ENCODE results near the gene GNG7.
"Not testable (repeated sequence)": the region's sequence is repeated elsewhere in the genome, so short reads cannot be mapped to it uniquely, and the experiment has no call there.

GNG7 gene

DNA sequence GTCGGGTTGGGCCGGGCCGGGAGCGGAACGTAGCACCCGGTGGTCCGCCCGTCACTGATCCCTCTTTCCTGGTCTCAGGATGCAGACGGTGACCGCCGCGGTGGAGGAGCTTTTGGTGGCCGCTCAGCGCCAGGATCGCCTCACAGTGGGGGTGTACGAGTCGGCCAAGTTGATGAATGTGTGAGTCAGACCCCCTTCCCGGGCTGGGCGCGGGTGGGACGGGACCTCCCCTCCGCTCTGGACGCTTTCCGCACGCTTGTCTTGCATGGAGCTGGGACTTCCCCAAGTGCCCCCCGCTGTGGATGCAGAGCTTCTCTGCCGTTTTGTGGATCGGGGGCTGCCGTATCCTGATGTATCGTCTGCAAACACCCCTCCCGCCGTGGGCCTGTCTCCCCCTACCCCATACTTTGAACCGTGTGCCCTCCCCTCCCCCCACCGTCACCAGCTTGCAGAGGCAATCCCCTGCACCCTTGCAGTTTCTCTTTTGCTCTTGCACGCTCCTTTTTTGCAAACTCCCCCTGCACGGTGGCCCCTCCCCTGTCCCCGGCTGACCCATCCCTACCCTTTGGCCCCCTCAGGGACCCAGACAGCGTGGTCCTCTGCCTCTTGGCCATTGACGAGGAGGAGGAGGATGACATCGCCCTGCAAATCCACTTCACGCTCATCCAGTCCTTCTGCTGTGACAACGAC lies 225.9 kb downstream of the GNG7 start:
- DNase-seq (ENCODE audit: low read depth in 4 of 4, low spot score in 1 of 4): peak in 3 of 4 experiments; percentile 54 to 71 (median 57)

DNA sequence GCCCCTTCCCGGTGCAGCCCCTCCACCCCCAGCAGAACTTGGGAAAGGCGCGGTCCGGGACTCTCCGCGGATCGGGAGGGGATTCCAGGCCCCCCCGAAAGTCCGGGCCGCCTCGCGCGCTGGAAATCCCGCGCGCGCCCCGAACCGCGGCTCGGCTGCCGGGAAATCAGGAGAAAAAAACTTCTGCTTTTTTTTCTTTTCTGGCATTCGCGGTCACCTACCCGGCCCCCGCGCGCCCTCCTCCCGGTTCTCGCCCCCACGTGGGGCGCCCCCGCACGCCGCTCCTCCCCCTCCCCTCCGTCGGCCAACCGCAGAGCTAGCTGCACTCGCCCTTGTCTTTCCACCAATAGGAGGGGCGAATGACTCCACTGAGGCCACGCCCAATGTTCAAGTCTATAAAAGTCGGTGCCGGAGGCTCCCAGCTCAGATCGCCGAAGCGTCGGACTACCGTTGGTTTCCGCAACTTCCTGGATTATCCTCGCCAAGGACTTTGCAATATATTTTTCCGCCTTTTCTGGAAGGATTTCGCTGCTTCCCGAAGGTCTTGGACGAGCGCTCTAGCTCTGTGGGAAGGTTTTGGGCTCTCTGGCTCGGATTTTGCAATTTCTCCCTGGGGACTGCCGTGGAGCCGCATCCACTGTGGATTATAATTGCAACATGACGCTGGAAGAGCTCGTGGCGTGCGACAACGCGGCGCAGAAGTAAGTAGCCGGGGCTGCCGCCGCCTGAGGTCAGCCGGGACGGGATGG lies 226.6 kb downstream of the GNG7 start, which contains the start of gene GADD45B:
GADD45B (plus strand) TSS at position 426 of the 749 bp plus-strand sequence; CDS start at position 658, 232 bp downstream.
- DNase-seq (ENCODE audit: low read depth in 4 of 4, low spot score in 1 of 4): peak; percentile 90 to 96 (median 94)

DNA sequence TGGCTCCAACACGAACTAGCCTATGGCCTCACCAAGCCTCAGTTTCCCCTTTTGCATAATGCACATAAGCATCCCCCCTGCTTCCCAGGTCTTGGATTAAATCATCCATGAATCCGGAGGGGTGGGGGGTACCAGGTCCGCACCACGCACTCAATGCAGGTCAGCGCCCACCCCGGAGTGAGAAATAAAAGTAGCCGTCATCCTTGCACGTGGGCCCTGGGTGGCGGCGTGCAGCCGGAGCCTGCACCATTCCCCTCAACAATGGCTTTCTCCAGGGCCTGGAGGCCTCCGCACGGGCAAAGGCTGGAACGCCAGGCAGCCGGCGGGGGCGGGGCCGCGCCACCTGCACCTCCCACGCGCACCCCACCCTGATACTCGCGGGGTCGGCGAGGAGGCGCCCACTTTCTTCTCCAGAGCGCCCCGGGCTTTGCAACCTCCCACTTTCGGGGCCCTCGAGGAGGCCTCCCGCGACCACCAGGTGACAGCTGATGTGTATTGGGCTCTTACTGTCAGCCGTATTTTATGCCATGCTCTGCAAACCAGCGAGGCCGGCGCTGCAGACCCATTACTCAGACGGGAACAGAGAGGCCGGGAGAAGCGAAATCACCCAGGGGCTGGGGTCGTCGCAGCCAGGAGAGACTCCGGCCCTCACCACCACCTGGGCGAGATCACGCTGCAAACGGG lies 227.3 kb downstream of the GNG7 start:
- peak in 1 of 4 experiments; percentile 62 for DNase-seq (ENCODE audit: low read depth in 4 of 4, low spot score in 1 of 4)

DNA sequence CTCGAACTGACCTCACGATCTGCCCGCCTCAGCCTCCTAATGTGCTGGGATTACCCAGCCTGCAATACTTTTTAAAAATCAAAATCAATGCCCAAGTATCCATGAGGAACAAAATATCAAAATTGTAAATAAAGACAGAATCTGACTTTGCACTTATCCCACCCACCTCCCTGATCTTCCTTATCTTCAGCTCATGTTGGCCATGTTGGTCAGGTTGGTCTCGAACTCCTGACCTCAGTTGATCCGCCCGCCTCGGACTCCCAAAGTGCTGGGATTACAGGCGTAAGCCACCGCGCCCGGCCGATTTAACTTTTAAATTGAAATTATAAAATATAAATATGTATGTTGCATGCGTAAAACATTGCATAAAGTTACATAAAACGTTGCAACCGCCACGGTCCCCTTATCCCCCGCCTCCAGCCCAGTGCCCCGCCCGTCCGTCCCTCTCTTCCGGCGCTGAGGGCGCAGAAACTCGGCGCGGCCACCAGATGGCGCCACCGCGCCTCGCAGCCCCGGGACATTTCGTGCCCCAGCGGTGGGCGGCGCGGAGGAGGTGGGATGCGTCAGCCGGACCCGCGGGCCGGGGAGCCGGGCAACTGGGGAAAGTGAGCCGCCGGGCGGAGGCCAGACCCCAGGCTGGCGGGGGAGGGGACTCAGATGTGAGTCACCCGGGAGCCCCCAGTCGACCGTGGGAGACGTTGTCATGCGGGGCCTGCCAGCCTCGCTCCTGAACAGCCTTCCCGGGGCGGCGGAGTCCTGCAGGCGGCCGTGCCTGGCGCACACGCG lies 228.1 kb downstream of the GNG7 start:
- DNase-seq (ENCODE audit: low read depth in 4 of 4, low spot score in 1 of 4): peak; percentile 67 to 89 (median 84)

DNA sequence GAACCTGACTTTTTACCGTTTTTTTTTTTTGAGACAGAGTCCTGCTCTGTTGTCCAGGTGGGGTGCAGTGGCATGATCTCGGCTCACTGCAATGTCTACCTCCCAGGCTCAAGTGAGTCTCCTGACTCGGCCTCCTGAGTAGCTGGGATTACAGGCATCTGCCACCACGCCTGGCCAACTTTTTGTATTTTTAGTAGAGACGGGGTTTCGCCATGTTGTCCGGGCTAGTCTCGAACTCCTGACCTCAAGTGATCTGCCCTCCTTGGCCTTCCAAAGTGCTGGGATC lies 232.6 kb downstream of the GNG7 start:
- DNase-seq (ENCODE audit: low read depth in 4 of 4, low spot score in 1 of 4): not testable (repeated sequence)

DNA sequence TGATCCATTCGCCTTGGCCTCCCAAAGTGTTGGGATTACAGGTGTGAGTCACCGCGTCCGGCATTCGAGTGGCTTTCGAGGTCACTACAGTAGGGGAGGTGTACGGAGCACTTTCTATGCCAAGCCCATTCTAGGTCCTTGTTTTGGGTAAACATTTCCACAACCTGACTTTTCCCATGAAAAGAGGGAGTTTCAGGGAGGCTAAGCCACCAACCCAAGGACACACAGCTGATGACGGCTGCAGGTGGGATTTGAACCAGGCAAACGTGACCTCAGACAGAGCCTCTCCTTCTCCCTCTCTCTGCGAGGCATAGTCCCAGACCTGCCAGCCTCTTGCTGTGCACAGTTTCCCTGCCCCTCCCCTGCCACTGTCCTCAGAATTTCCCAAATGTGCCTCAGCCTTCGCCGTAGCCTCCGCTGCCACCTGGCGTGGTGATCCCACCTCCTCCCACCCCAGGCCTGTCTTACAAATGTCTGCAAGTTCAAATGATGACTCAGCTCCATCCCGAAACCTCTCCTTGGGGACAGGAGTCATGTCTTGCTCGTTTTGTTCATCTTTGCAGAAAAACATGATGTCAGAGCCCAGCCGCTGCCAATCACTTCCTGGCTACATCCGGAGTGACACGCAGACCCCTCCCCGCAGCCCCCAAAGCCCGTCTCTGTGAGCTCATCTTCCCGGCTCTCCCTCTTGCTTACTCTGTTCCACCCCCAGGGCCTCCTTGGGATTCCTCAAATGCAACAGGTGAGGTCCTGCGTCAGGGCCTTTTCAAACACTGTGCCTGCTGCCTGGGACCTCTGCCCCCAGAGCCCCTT lies 233.2 kb downstream of the GNG7 start:
- peak in 1 of 4 experiments; percentile 43 for DNase-seq (ENCODE audit: low read depth in 4 of 4, low spot score in 1 of 4)

DNA sequence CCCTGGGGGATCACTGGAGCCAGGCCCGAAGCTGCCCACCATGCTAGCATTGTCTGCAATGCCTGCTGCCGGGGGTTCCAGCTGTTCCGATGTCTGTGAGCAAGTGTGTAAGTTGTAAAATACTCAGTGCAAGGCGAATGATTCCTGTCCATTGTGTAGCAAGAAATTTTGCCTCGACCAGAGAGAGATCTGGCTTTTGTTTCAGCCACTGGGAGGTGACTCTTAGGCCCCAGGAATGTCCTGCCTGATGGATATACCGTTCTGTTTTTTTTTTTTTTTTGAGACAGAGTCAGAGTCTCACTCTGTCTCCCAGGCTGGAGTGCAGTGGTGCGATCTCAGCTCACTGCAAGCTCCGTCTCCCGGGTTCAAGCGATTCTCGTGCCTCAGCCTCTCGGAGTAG lies 233.9 kb downstream of the GNG7 start:
- no peak for DNase-seq (ENCODE audit: low read depth in 4 of 4, low spot score in 1 of 4)

DNA sequence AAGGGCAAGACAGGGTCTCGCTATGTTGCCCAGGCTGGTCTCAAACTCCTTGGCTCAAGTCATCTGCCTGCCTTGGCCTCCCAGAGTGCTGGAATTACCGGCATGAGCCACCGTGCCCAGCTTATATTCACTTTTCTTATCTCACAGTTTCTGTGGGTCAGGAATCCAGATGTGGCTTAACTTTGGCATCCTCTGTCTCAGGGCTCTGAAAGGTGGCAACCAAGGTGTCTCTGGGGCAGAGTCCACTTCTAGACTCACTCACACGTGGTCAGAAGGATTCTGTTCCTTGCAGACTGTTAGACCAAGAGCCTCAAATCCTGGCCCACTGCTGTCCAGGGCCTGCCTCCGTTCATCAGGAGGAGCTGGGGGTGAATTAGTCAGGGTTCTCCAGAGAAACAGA lies 238.1 kb downstream of the GNG7 start:
- DNase-seq (ENCODE audit: low read depth in 4 of 4, low spot score in 1 of 4): no peak

DNA sequence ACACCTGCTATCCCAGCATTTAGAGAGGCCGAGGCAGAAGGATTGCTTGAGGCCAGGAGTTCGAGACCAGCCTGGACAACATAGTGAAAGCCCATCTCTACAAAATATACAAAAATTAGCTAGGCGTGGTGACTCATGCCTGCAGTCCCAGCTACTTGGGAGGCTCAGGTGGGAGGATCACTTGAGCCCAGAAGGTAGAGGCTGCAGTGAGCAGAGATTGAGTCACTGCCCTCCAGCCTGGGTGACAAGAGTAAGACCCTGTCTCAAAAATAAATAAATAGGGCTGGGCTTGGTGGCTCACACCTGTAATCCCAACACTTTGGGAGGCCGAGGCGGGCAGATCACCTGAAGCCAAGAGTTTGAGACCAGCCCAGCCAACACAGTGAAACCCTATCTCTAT lies 238.8 kb downstream of the GNG7 start:
- DNase-seq (ENCODE audit: low read depth in 4 of 4, low spot score in 1 of 4): not testable (repeated sequence)

DNA sequence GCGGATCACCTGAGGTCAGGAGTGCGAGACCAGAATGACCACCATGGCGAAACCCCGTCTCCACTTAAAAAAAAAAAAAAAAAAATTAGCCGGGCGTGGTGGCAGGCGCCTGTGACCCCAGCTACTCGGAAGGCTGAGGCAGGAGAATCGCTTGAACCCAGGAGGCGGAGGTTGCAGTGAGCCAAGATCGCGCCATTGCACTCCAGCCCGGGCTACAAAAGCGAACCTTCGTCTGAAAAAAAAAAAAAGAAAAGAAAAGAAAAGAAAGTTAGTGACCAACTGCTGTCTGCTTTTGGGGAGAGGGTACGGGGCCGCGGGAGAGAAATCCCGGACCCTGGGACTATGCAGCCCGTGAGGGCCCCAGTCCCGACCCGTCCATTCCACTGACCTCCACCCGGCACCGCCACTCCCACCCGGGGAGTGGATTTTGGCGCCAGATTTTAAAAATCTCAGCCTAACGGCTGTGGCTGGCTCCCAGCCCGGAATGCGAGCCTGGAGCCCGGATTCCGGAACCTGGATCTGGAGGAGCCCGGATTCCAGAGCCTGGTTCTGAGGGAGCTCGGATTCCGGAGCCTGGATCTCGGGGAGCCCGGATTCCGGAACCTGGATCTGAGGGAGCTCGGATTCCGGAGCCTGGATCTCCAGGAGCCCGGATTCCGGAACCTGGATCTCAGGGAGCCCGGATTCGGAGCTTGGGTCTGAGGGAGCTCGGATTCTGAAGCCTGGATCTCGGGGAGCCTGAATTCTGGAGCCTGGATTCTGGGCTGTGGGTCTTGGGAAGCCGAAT lies 239.7 kb downstream of the GNG7 start:
- DNase-seq (ENCODE audit: low read depth in 4 of 4, low spot score in 1 of 4): no peak

DNA sequence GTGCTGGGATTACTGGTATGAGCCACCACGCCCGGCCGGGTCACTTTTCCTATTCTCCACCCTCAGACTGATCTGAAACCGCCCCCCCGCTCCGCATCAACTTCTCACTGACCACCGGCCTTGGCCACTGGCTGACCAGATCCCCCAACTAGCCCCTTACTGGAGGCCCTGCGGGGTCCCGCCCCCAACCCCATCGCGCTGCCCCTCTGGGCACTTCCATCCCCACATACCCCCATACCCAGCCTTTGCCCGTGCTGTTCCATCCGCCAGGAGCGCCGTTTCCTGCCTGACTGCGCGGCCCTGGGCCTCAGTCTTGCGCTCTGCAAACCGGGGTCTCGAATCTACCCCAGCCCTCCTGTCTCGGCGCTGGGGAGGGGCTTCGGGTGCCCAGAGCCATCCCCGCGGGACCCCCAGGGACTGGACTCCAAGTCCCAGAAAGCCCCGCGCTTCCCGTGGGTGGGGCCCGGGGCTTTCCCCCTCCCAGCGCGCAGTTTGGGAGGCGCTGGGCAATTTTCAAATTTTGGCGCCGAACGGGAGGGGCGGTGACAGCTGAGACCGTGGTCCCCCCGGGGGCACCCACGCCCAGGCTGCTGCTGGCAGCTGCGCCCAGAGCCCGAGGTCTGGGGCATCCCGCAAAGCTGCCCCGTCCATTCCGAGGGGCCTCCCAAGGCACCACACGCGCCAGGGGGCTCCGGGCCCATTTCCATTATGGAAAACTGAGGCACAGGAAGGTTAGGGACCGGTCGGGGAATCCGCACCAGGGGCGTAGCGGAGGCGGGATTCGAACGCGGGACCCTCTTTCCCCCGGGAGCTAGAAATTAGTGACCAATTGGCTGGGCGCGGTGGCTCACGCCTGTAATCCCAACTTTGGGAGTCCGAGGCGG lies 240.5 kb downstream of the GNG7 start:
- peak in 2 of 4 experiments; percentile 38 to 71 for DNase-seq (ENCODE audit: low read depth in 4 of 4, low spot score in 1 of 4)

Data from stimulated activated CD4-positive, alpha-beta T cell treated with anti-CD3 and anti-CD28 coated beads, Interleukin-1b, Interleukin-23, amount 100 ng/mL, for 24 hours (primary cell).